HepG2 (cell line): ENCODE results near the gene EDN2. TPM values are rescaled to one million over a fixed set of nuclear protein-coding genes. Genes with fewer than 3 reads are reported as not detected.

Experiments
- ATAC-seq: fragments of 200-7000 bp; cut with Tn5 transposase; 3 replicates; pipeline ENCODE4 v1.9.1; 2020; ENCODE audit warnings: mild to moderate bottlenecking, moderate library complexity
- BruUV-seq: library from RNA; stranded (reverse); fragments of 400-500 nt; replicated peaks from 2 replicates; lab custom pipeline; 2021; lab: Mats Ljungman, UMichigan
- CTCF ChIA-PET: fragments of 300-600 bp; formaldehyde crosslinking; extraction: SDS; loops from one replicate; lab custom pipeline; 2021; ENCODE audit warnings: low total read pairs, inconsistent platforms, low intra/inter-chr PET ratio; lab: Yijun Ruan, JAX
- POLR2A ChIA-PET: fragments of 350-600 bp; sonication (Branson Sonifier 250); formaldehyde crosslinking; loops from one replicate; lab custom pipeline; 2020; ENCODE audit warnings: antibody characterized with exemption, inconsistent platforms; lab: Yijun Ruan, JAX
- DNase-seq: peaks from one replicate; pipeline ENCODE4 v3.0.0-alpha.2; 2015; ENCODE audit warnings: low spot score
- FAIRE-seq: peaks from 3 replicates; lab custom pipeline; 2011; peaks lifted over from hg19 to GRCh38; lab: Jason Lieb, UNC
- H2AFZ ChIP-seq: one replicate; pipeline ENCODE4 v1.6.1; 2011; ENCODE audit warnings: low read length, inconsistent platforms
- H3K27ac ChIP-seq: fragments of 300-600 bp; 3 replicates; pipeline ENCODE4 v1.8.0; 2011; ENCODE audit warnings: mixed run types, mild to moderate bottlenecking, mixed read lengths, low read length, inconsistent platforms; ENCODE audit not compliant: insufficient read depth; ENCODE audit errors: extremely low read length
- H3K27me3 ChIP-seq, 2 experiments: fragments of 200-600 bp in 1 of 2; 2 replicates in 1 of 2; 3 replicates in 1 of 2; pipeline versions ENCODE4 v1.6.0 to v1.8.0; 2011; ENCODE audit warnings: low read length in 2 of 2, mild to moderate bottlenecking in 2 of 2, moderate library complexity in 2 of 2, inconsistent platforms in 1 of 2; ENCODE audit not compliant: insufficient read depth in 2 of 2, control insufficient read depth in 1 of 2
- H3K36me3 ChIP-seq, 2 experiments: fragments of 200-600 bp in 1 of 2; replicated peaks in 1 of 2; 2 replicates in 1 of 2; 3 replicates in 1 of 2; pipeline versions ENCODE4 v1.5.1 to v1.8.0; 2011; ENCODE audit warnings: low read length in 2 of 2, inconsistent platforms in 1 of 2; ENCODE audit not compliant: insufficient read depth in 2 of 2, control insufficient read depth in 1 of 2
- H3K4me1 ChIP-seq: 2 replicates; pipeline ENCODE4 v1.5.1; 2012; ENCODE audit warnings: low read length, inconsistent platforms; ENCODE audit not compliant: insufficient read depth
- H3K4me2 ChIP-seq: 2 replicates; pipeline ENCODE4 v1.6.0; 2011; ENCODE audit warnings: low read depth, low read length, inconsistent platforms
- H3K4me3 ChIP-seq, 3 experiments: fragments of 200-600 bp in 1 of 3; sonication (generic), shearing (Covaris generic) in 1 of 3; replicated peaks in 1 of 3; 2 replicates each; pipeline ENCODE4 v1.5.1; 2011 to 2016; ENCODE audit warnings: low read length in 3 of 3, inconsistent platforms in 2 of 3, low read depth in 2 of 3, mild to moderate bottlenecking in 2 of 3, control low read depth in 1 of 3, mixed read lengths in 1 of 3; ENCODE audit not compliant: insufficient read depth in 1 of 3
- H3K79me2 ChIP-seq: one replicate; pipeline ENCODE4 v1.6.1; 2011; ENCODE audit warnings: low read length, inconsistent platforms; ENCODE audit not compliant: insufficient read depth
- H3K9ac ChIP-seq: 2 replicates; pipeline ENCODE4 v1.6.0; 2011; ENCODE audit warnings: mild to moderate bottlenecking, low read depth, low read length, inconsistent platforms; ENCODE audit not compliant: insufficient read depth
- H3K9me3 ChIP-seq: 2 replicates; pipeline ENCODE4 v1.5.1; 2012; ENCODE audit warnings: mild to moderate bottlenecking, low read length
- H4K20me1 ChIP-seq: 2 replicates; pipeline ENCODE4 v1.6.0; 2011; ENCODE audit warnings: inconsistent platforms, mild to moderate bottlenecking, low read length, moderate library complexity; ENCODE audit not compliant: insufficient read depth
- FOXO4 ChIP-seq: sonication (generic); formaldehyde crosslinking; conservative IDR thresholded peaks from 2 replicates; pipeline ENCODE4 v1.8.1; 2023; ENCODE audit warnings: missing genetic modification reagents
- HNRNPH1 ChIP-seq: fragments of 200-400 bp; formaldehyde crosslinking; optimal IDR thresholded peaks from 2 replicates; pipeline ENCODE3; 2017; ENCODE audit warnings: mild to moderate bottlenecking, low read depth, low read length
- NFIC ChIP-seq: IDR thresholded peaks from 2 replicates; pipeline ENCODE4 v1.6.1; 2012; ENCODE audit warnings: mild to moderate bottlenecking, low read length, inconsistent platforms
- NR2F1 ChIP-seq, 2 experiments: fragments of 450-650 bp in 1 of 2; formaldehyde crosslinking in 1 of 2; IDR thresholded peaks; 2 replicates each; pipeline versions ENCODE4 v1.5.0 to v1.6.1; 2016 to 2020; ENCODE audit warnings: mild to moderate bottlenecking in 1 of 2, missing compliant biosample characterization in 1 of 2, missing genetic modification reagents in 1 of 2, moderate library complexity in 1 of 2
- SMC3 ChIP-seq: IDR thresholded peaks from 2 replicates; pipeline ENCODE4 v1.6.1; 2011; ENCODE audit warnings: low read length, improper control_type of control experiment
- ZBTB42 ChIP-seq: sonication (generic); formaldehyde crosslinking; IDR thresholded peaks from 2 replicates; pipeline ENCODE4 v1.5.0; 2020; ENCODE audit warnings: mild to moderate bottlenecking, missing genetic modification reagents
- ZBTB7B ChIP-seq: sonication (generic); formaldehyde crosslinking; IDR thresholded peaks from 2 replicates; pipeline ENCODE4 v1.4.0; 2020; ENCODE audit warnings: missing genetic modification reagents
- ZBTB8A ChIP-seq: sonication (generic); formaldehyde crosslinking; IDR thresholded peaks from 2 replicates; pipeline ENCODE4 v1.4.0; 2020; ENCODE audit warnings: mild to moderate bottlenecking, low read depth, missing genetic modification reagents, borderline replicate concordance
- ZFP36L1 ChIP-seq: sonication (generic); formaldehyde crosslinking; IDR thresholded peaks from 2 replicates; pipeline ENCODE4 v1.8.0; 2022; ENCODE audit warnings: mild to moderate bottlenecking, missing genetic modification reagents, moderate library complexity
- ZNF30 ChIP-seq: sonication (generic); formaldehyde crosslinking; IDR thresholded peaks from 2 replicates; pipeline ENCODE4 v1.5.0; 2020; ENCODE audit warnings: mild to moderate bottlenecking, missing genetic modification reagents
- ZNF318 ChIP-seq: sonication (generic); formaldehyde crosslinking; IDR thresholded peaks from 2 replicates; pipeline ENCODE4 v1.4.0; 2020; ENCODE audit warnings: mild to moderate bottlenecking, missing genetic modification reagents
- ZNF547 ChIP-seq: sonication (generic); formaldehyde crosslinking; IDR thresholded peaks from 2 replicates; pipeline ENCODE4 v1.5.1; 2020; ENCODE audit warnings: mild to moderate bottlenecking, missing genetic modification reagents
- ZSCAN20 ChIP-seq: sonication (generic); formaldehyde crosslinking; IDR thresholded peaks from 2 replicates; pipeline ENCODE4 v1.4.0; 2020; ENCODE audit warnings: missing genetic modification reagents, mild to moderate bottlenecking, borderline replicate concordance
- WGBS: methylation state at CpG from one replicate; pipeline ENCODE4 v1.1.6; 2017; ENCODE audit warnings: low lambda C conversion rate; 5-methylcytosine and 5-hydroxymethylcytosine counted together
- in situ Hi-C: cut with HindIII; loops from 2 replicates; pipeline ENCODE4 v1.10.0; 2017; ENCODE audit warnings: low pct_unique_long_range_greater_than_20kb; ENCODE audit not compliant: extremely low pct_ligation_motif_present
- intact Hi-C: fragments of 100-400 bp; cut with micrococcal nuclease; formaldehyde crosslinking; loops from one replicate; pipeline ENCODE4 v1.10.0; 2022; ENCODE audit not compliant: unreplicated experiment
- polyA plus RNA-seq, 8 experiments: library from polyadenylated mRNA; depleted of rRNA in 3 of 8; stranded (reverse) in 7 of 8; unstranded in 1 of 8; fragments of >200 nt; fragmentation: Illumina TruSeq in 4 of 8; extraction: Trizol in 4 of 8; gene quantifications; 2 replicates each; pipeline versions ENCODE4 v1.2.1 to v1.2.3, GENCODE V29; 2011 to 2016; ENCODE audit warnings: low read depth in 4 of 8, missing spikeins in 1 of 8, mixed read lengths in 1 of 8; ENCODE audit not compliant: insufficient read depth in 1 of 8
- total RNA-seq, 5 experiments: library from RNA; depleted of rRNA; stranded (reverse); fragments of >200 nt; fragmentation: Illumina TruSeq; extraction: Trizol; gene quantifications; 2 replicates each; pipeline ENCODE4 v1.2.3, GENCODE V29; 2016; ENCODE audit warnings: low read depth in 1 of 5
- TF ChIP-seq, protein P1 (sequence below): sonication (generic); formaldehyde crosslinking; IDR thresholded peaks from 2 replicates; pipeline ENCODE4 v1.4.0; 2020; ENCODE audit warnings: low read depth, mild to moderate bottlenecking, missing genetic modification reagents

Gene EDN2
- total and polyA plus RNA-seq, 2 of the 13 experiments (the other 11 are each of a cell fraction or from before 2014, with no cell fraction given): not detected

- DNase-seq (no peak), FAIRE-seq (no peak), ATAC-seq (no peak)
- Histone ChIP-seq H3K9ac (no peak overlapping the region), H4K20me1 (no peaks in the 10 kb centered on the region), H3K36me3 (no peaks in the 10 kb centered on the region), H3K4me2 (no peak overlapping the region), H3K9me3 (no peaks in the 10 kb centered on the region), H3K79me2 (no peaks in the 10 kb centered on the region), H3K4me1 (no peaks in the 10 kb centered on the region), H2AFZ (no peak overlapping the region), H3K27me3 (peaks cover 4 to 13% of the 10 kb centered on the region in 2 experiments; a peak in 2 of 5 replicates), H3K4me3 (no peak overlapping the region), H3K27ac (no peak overlapping the region)
- intact Hi-C loops: no loop called here
- in situ Hi-C loops: no loop called here
- no TSS peak for BruUV-seq
- WGBS: 24% methylated on average over 4 of the region's 9 CpGs
- ChIA-PET CTCF (no interaction called here), POLR2A (interaction anchor here (1.3 kb wide), 1 partner anchor 9 kb away, joined by 3 read pairs; no protein-coding TSS in a partner anchor)
- no peak for TF ChIP-seq ZSCAN20
- TF ChIP-seq, protein P1, sequence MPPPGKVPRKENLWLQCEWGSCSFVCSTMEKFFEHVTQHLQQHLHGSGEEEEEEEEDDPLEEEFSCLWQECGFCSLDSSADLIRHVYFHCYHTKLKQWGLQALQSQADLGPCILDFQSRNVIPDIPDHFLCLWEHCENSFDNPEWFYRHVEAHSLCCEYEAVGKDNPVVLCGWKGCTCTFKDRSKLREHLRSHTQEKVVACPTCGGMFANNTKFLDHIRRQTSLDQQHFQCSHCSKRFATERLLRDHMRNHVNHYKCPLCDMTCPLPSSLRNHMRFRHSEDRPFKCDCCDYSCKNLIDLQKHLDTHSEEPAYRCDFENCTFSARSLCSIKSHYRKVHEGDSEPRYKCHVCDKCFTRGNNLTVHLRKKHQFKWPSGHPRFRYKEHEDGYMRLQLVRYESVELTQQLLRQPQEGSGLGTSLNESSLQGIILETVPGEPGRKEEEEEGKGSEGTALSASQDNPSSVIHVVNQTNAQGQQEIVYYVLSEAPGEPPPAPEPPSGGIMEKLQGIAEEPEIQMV (CRISPR knock-in tag): no peak
- no peak for TF ChIP-seq FOXO4
- no peak for TF ChIP-seq ZBTB7B (CRISPR knock-in tag)
- no peak for TF ChIP-seq SMC3
- no peak for TF ChIP-seq ZNF547 (CRISPR knock-in tag)
- TF ChIP-seq ZNF30 (CRISPR knock-in tag): no peak
- TF ChIP-seq NR2F1 (CRISPR knock-in tag; IDR thresholded peaks at IDR 0.05): no peak
- TF ChIP-seq ZBTB42 (CRISPR knock-in tag): no peak
- TF ChIP-seq HNRNPH1: no peak
- no peak for TF ChIP-seq ZFP36L1 (CRISPR knock-in tag)
- no peak for TF ChIP-seq ZBTB8A (CRISPR knock-in tag)
- no peak for TF ChIP-seq ZNF318
- no peak for TF ChIP-seq NFIC
These were observed 33.7 kb downstream of the EDN2 start for GRCh38 chr1:41450747-41451285.
